ENCODE data around the gene ANXA6.

The ANXA6 gene

GRCh38 chr5:151118913-151119575, 38.5 kb downstream of the ANXA6 start:
- no peak overlapping the region for H3K4me3 ChIP-seq (ENCODE audit: low read depth, low read length)
- no peaks in the 10 kb centered on the region for H3K9me3 ChIP-seq
- DNase-seq = no peak
- no peaks in the 10 kb centered on the region for H3K27me3 ChIP-seq
- no peaks in the 10 kb centered on the region for H3K4me1 ChIP-seq
- H3K36me3 ChIP-seq = peaks cover 9% of the 10 kb centered on the region
- no peak for TF ChIP-seq CTCF (IDR thresholded peaks at IDR 0.05; ENCODE audit: low read depth, low read length)

- H3K4me1 ChIP-seq = no peaks in the 10 kb centered on the region
- no peaks in the 10 kb centered on the region for H3K9me3 ChIP-seq
- H3K36me3 ChIP-seq = peaks cover 4% of the 10 kb centered on the region; the same call in 1 of the 2 replicates
- no peaks in the 10 kb centered on the region for H3K27me3 ChIP-seq
- DNase-seq = peak; percentile 77
- no peak overlapping the region for H3K4me3 ChIP-seq (ENCODE audit: low read depth, low read length)
- peak; percentile 95 for TF ChIP-seq CTCF (IDR thresholded peaks at IDR 0.05; ENCODE audit: low read depth, low read length)
These were observed 42.2 kb downstream of the ANXA6 start for GRCh38 chr5:151115272-151115905.

GRCh38 chr5:151113651-151114050, 43.9 kb downstream of the ANXA6 start:
- no peak overlapping the region for H3K4me3 ChIP-seq (ENCODE audit: low read depth, low read length)
- H3K4me1 ChIP-seq = no peaks in the 10 kb centered on the region; the same call in 1 of the 2 replicates
- no peaks in the 10 kb centered on the region for H3K9me3 ChIP-seq
- no peak for DNase-seq
- peaks cover 4% of the 10 kb centered on the region; the same call in 1 of the 2 replicates for H3K36me3 ChIP-seq
- no peaks in the 10 kb centered on the region for H3K27me3 ChIP-seq
- TF ChIP-seq CTCF (IDR thresholded peaks at IDR 0.05; ENCODE audit: low read depth, low read length) = no peak

- H3K9me3 ChIP-seq = no peaks in the 10 kb centered on the region
- DNase-seq = no peak
- peaks cover 4% of the 10 kb centered on the region; the same call in 1 of the 2 replicates for H3K36me3 ChIP-seq
- no peaks in the 10 kb centered on the region; the same call in 1 of the 2 replicates for H3K4me1 ChIP-seq
- TF ChIP-seq CTCF (IDR thresholded peaks at IDR 0.05; ENCODE audit: low read depth, low read length) = no peak
- no peak overlapping the region for H3K4me3 ChIP-seq (ENCODE audit: low read depth, low read length)
- no peaks in the 10 kb centered on the region for H3K27me3 ChIP-seq
These were observed 46.6 kb downstream of the ANXA6 start for GRCh38 chr5:151110992-151111391.

- DNase-seq = no peak
- Histone ChIP-seq H3K4me1 (no peaks in the 10 kb centered on the region; the same call in 1 of the 2 replicates), H3K9me3 (no peaks in the 10 kb centered on the region), H3K36me3 (peaks cover 4% of the 10 kb centered on the region; the same call in 1 of the 2 replicates), H3K27me3 (no peaks in the 10 kb centered on the region), H3K4me3 (ENCODE audit: low read depth, low read length) (no peak overlapping the region)
- TF ChIP-seq CTCF (IDR thresholded peaks at IDR 0.05; ENCODE audit: low read depth, low read length) = no peak
These were observed 47.4 kb downstream of the ANXA6 start for GRCh38 chr5:151110122-151110681.

- no peaks in the 10 kb centered on the region for H3K27me3 ChIP-seq
- no peak for TF ChIP-seq CTCF (IDR thresholded peaks at IDR 0.05; ENCODE audit: low read depth, low read length)
- H3K9me3 ChIP-seq = no peaks in the 10 kb centered on the region
- peak; percentile 18 for DNase-seq
- no peaks in the 10 kb centered on the region; the same call in 1 of the 2 replicates for H3K36me3 ChIP-seq
- no peak overlapping the region for H3K4me3 ChIP-seq (ENCODE audit: low read depth, low read length)
- no peaks in the 10 kb centered on the region; the same call in 1 of the 2 replicates for H3K4me1 ChIP-seq
These were observed 49.0 kb downstream of the ANXA6 start for GRCh38 chr5:151108566-151108965.

Data from BE2C (cell line).